Measurements from ENCODE around the gene AVL9.
"Not testable (repeated sequence)": the region's sequence is repeated elsewhere in the genome, so short reads cannot be mapped to it uniquely, and the experiment has no call there.

The AVL9 gene

DNA sequence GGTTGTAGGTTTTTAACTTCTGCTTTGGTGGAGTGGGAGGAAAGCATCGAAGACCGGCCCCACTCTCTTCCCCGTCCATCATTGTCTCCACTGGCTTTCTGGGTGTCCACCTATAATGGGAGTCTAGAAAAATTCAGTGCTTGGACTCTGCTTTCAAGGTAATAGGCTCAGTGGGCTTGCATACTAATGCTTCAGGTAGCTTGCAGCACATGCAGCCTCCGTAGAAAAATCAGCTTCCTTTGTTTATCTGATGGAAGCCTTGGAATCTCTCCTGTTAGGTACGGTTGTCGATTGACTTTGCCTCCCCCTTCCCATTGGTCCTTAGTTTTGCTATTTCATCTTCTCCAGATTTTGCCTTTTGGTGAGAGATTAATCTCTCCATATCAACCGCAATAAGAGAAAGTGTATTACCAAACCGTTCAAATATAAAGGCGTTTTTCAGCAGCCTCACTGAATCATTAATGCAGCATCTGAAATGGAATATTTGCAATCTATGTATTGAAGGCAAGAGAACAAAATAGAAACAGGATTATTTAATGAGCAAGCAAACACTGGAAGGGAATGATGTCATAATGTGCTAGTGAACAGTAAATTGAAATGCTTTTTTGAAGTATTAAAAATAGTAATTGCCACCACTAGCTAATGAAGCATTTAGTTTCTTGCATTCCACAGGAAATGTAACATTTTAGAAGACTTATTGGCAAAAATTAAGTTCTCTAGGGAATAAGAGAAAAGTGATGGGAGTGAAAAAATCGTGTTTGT, 944 bp downstream of the AVL9 start:
- DNase-seq (ENCODE audit: low read depth): no peak

DNA sequence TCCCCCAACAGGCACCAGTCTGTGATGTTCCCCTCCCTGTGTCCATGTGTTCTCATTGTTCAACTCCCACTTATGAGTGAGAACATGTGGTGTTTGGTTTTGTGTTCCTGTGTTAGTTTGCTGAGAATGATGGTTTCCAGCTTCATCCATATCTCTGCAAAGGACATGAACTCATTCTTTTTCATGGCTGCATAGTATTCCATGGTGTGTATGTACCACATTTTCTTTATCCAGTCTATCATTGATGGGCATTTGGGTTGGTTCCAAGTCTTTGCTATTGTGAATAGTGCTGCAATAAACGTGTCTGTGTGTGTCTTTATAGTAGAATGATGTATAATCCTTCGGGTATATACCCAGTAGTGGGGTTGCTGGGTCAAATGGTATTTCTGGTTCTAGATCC, 4.5 kb downstream of the AVL9 start:
- DNase-seq (ENCODE audit: low read depth): not testable (repeated sequence)

DNA sequence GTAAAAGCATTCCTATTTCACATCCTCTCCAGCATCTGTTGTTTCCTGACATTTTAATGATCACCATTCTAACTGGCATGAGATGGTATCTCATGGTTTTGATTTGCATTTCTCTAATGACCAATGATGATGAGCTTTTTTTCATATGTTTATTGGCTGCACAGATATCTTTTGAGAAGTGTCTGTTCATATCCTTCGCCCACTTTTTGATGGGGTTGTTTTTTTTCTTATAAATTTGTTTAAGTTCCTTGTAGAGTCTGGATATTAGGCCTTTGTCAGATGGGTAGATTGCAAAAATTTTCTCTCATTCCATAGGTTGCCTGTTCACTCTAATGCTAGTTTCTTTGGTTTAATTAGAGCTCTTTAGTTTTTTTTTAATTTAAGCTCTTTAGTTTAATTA, 4.9 kb downstream of the AVL9 start:
- not testable (repeated sequence) for DNase-seq (ENCODE audit: low read depth)

DNA sequence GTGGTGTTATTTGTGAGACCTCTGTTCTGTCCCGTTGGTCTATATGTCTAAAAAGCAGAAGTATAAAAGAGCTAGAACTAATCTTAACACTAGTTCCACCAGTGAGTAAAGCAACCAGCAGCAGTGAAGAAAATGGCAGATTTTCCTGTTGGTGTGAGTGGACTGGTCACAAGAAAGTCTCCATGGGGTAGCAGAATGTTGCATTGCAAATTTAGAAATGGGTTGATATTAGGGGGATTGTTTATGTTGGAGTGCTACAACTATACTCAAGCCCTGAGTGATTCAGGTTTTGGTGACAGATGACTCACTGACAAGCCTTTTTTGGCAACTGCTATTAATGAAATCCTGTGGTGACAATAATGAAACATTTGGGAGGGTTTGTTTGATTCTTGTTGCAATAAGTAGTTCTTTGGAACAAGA, 5.6 kb downstream of the AVL9 start:
- DNase-seq (ENCODE audit: low read depth): peak; percentile 75

DNA sequence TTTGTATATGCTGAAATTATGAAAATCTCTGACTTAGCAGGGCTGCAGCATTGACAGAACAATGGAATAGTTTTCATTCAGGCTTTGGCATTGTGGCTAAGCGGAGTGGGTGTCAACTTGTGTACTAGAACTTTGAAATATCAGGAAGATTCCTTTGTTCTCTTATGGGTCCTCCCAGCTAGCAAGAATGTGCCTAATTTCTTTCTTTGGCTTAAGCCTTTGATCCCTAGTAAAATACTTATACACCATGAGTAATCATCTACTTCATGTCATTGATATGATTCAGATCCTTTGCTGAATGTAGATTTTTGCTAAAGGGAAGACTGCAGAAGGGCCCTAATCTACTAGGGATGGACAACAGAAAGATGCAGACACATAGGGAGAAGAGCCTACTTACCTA, 6.2 kb downstream of the AVL9 start:
- DNase-seq (ENCODE audit: low read depth): peak; percentile 70

DNA sequence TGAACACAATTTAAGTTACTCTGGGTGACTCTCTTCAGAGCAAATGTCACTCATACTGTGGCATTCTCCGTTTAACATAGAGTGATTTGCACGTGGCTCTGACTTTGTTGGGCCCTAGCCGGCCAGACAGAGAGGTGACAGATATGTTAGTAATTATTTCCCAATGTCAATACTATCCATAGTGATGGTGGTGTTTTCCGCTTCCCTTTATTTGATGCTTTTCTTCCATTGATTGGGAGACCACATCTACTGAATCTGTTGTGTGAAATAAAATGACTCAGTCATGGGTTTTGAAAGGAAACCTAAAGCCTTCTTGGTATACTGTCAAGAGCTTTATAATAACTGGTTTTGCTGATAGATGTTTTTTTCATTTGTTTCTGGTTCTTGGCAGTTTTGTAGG, 7.4 kb downstream of the AVL9 start:
- no peak for DNase-seq (ENCODE audit: low read depth)

DNA sequence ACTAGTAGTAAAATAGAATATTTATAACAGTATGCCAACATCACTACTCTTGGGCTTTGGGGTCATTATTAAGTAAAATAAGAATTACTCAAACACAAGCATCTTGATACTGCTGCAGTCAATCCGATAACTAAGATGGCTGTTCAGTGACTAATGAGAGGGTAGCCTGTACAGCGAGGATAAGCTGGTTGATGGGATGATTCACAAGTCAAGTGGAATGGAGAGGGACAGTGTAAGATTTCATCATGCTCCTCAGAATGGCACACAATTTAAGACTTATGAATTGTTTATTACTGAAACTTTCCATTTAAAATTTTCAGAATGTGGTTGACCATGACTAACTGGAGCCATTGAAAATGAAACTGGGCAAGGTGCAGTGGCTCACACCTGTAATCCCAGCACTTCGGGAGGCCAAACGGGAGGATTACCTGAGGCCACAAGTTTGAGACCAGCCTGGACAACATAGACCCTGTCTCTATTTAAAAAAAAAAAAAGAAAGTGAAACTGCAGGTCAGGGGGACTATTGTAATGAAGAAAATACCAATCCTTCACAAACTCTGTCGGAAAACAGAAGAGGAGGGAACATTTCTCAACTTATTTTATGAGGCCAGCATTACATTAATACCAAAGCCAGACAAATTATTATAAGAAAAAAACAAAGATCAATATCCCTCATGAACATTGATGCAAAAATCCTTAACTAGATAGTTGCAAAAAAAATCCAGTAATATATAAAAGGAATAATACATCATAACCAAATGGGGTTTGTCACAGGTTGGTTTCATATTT, 11.2 kb downstream of the AVL9 start:
- DNase-seq (ENCODE audit: low read depth): peak; percentile 93

DNA sequence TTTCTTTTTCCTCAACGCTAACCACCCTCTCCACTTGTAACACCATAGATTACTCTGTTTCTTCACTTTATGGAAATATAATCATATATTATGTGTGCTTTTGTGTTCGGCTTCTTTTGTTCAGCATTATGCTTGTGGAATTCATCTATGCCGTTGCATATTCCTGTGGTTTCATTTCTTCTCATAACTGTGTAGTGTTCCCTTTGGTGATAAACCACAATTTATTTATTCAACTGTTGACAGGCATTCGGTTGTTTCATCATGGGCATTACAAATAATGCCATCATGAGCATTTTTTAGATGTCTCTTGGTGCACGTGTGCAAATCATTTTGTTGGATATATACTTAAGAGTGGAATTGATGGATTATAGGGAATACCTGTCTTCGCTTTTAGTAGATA, 12.1 kb downstream of the AVL9 start:
- DNase-seq (ENCODE audit: low read depth): peak; percentile 22

DNA sequence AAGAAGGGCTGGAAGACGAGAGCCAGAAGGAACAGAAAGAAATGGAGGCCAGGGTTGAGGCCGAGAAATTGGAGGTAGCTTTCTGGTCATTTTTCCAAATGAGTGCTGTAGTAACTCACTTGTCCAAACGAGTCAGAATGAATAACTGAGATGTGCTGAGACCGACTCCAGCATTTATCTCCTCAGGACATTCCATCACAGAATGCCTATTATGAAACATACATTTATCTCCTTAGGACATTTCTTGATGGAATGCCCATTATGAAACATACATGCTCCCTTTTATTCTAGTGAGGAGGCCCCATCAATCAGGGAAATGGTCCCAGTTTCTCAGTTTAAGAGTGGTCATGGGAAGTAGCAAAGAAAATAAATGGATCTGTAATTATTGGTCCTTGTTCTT, 16.5 kb downstream of the AVL9 start:
- DNase-seq (ENCODE audit: low read depth): peak; percentile 28

DNA sequence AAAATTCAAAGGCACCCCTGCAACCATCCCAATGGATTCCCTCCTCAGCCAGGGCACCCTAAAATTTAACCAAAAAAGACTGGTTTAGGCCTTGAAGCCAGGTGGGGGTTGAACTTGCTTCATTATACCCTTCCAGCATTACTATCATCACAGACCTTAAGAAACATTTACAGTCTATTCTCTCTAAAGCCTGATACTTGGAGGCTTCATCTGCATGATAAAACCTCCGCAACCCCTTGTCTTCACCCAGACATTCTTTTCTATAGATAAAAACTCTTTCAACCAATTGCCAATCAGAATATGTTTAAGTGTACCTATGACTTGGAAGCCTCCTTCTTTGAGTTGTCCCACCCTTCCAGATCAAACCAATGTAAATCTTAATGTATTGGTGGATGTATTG, 17.9 kb downstream of the AVL9 start:
- DNase-seq (ENCODE audit: low read depth): no peak

DNA sequence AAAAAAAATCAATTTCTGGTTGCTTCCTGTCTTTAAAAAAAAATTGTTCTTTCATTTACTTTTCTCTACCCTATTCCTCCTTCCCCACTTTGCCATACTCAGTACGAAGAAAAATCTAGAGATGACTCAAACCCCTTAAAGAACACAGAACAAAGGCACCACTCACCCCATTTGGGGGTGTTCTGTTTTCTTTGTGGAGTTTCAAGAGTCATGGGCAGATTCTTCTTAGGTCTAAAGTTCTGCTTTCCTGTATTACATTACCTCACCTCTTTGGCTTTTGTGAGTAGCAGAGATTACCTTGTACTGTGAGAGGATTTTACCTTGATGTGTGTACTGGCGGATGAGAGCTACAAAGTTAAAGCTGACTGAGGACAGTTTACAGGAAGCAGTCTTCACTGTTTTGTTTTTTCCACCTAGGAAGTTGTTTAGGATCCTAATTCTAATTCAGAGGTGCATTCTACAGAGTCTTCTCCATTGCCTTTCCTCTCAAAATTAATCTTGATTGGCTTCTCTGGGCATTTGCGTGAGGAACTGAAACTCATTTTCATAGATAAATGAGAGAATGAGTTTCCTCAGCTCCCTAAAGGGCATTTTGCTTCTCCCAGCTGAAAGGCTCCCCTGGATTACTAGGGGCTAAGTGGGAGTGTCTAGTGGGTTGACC, 20.7 kb downstream of the AVL9 start:
- no peak for DNase-seq (ENCODE audit: low read depth)

DNA sequence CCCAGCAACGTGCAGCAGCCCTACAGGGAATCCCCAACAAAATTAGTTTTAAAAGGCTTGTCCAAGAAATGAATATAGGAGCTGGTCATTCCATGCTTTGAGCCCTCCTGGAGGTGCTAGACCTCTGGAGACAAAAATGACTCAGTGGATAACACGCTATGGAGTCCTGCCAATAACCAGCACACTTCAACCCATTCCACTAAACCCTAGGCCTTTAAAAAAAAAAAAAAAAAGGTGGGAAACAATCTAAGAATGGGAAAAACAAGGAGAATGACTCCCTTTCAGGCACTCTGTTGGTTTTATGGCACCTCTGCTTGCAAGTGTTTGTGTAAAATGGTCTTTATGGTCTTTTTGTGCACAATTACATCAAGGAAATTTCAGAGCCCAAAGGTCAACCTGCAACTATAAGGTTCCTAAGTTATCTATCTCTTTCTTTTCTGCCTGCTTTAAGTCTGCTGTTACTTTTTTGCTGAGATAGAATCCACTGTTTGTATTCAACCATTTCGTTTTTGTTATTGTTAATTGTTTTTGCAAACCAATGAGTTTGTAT, 21.3 kb downstream of the AVL9 start:
- DNase-seq (ENCODE audit: low read depth): peak; percentile 22

DNA sequence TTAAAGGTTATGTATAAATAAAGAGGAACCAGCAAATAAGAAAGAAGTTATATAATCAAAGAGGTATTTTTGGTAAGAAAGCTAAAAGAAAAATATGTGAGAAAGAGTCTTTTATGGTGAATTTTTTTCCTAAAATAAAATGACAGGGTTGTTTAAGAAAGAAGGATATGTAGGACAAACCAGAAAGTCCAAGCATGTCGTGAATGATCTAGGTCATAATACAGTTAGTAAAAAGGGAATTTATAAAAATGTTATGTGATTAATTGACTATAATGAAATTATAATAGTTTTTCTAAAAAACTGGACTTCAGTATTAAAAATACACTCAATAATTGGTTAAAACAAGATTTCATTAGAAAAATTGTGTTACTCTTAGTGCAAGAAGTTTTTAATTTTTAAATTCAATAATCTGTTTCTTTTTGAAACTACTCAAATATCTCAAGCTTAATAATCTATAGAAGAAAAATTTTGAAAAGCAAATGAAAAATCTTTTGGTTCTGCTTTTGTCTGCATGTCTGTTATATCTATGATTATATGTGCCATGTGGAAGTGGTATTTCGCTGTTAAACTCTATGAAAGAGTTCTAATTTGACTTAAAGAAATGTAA, 23.3 kb downstream of the AVL9 start:
- peak; percentile 50 for DNase-seq (ENCODE audit: low read depth)

DNA sequence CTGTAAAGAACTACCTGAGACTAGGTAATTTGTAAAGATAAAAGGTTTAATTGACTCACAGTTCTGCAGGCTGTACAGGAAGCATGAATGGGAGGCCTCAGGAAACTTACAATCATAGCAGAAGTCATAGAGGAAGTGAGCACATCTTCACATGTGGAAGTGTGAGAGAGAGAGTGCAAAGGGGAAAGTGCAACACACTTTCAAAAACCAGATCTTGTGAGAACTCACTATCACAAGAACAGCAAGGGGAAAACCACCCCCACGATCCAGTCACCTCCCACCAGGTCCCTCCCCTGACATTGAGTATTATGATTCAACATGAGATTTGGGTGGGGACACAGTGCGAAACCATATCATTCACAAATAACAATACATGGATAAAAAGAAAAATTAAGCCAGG, 24.5 kb downstream of the AVL9 start:
- no peak for DNase-seq (ENCODE audit: low read depth)

DNA sequence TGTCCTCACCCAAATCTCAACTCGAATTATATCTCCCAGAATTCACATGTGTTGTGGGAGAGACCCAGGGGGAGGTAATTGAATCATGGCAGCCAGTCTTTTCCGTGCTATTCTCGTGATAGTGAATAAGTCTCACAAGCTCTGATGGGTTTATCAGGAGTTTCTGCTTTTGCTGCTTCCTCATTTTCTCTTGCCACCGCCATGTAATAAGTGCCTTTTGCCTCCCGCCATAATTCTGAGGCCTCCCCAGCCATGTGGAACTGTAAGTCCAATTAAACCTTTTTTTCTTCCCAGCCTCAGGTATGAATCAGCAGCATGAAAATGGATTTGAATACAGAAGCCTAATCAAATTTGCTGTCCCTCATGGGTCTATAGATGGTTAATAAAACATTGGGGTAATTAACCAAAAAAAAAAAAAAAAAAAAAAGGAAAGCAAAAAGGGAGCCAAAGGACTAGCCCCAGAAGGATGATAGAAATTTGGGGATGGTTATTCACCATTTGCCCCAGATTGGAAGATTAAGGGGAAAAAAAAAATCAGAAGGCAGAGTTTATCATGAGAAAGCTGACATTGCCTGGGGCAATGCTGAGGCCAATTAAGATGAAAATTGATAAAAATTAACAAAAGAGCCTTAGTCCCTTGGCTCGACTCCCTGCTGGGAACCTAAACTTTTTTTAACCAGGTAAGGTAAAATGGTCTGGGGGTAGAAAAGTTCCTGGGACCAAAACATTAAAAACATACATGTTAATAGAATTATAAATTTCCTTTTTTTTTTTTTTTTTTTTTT, 27.6 kb downstream of the AVL9 start:
- no peak for DNase-seq (ENCODE audit: low read depth)

DNA sequence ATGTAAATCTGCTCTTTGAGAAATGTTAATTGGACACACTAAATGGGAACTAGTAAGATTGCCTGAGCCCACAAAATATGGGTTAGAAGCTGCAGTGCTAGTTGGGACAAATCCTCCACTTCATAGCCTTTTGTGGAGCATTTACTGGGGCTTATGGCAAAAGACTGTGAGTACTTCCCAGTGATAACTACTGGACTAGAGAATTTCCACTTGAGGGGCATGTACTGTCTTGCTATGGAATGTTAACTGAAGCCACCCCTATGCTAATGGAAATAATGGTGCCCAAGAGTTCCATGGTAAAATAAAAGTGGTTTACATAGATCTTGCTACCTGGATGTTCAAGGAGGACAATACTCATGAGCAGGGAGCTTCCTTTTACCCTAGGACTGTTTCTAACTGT, 29.3 kb downstream of the AVL9 start:
- no peak for DNase-seq (ENCODE audit: low read depth)

DNA sequence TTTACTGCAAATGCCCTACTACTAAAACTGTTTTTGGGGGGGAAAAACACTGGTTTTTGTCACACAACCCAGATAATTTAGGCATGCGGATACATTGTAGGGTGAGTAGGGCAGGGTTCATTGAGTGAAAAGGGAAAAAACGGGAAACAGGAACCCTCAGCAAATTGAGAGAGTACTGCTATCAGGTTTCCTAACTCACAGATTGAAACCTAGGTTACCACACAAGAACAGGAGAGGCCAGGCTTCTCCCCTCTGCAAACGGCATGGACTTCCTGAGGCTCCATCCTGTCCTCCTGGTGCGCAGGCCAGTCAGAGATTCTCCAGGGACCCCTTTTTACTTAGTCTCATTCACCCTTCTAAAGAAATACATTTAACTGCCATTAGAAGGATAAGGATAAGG, 30.6 kb downstream of the AVL9 start:
- DNase-seq (ENCODE audit: low read depth): no peak

DNA sequence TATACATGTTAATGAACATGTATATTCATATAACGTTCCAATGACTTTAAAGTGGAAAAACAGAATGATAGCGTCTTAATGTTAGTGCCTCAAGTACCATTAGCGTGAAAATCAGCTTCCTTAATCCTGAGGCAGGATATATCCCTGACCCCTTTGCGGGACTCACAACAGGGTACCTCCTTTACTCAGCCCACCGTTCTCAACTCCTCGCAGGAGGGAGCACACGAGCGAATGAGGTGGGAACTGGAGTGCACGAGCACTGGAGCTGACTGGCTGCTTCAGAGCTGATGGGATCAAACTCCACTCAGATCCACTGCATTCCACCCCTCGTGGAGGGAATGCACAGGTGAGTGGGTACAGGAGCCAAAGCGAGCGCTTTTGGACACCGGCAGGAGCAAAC, 36.1 kb downstream of the AVL9 start:
- DNase-seq (ENCODE audit: low read depth): no peak

DNA sequence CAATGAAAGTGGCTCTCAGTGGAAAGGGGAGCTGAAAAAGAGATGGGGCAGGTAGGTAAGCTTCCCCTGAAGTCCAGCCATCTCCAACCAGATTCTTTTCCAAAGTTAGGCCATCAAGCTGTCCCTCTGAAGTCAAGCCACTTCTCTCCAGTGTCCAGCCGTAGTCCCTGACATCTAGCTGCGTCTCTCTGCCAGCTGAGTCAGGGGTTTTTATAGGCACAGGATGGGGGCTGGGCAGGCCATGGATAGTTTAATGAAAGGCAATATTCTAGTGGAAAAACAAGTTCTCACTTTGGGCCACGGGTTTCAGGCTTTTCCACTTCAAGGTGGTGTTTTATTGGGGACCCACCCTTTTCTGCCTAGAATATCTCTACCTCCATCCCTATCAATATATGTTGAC, 36.8 kb downstream of the AVL9 start:
- no peak for DNase-seq (ENCODE audit: low read depth)

DNA sequence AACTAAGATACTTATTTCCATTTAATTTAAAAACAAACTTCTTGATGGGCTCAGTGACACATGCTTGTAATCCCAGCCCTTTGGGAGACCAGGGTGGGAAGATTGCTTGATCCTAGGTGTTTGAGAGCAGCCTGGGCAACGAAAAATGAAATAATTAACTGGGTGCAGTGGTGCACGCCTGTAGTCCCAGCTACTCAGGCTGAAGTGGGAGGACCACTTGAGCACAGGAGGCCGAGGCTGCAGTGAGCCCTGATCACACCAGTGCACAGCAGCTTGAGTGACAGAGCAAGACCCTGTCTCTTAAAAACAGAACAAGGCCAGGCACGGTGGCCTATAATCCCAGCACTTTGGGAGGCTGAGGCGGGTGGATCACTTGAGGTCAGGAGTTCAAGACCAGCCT, 37.4 kb downstream of the AVL9 start:
- no peak for DNase-seq (ENCODE audit: low read depth)

DNA sequence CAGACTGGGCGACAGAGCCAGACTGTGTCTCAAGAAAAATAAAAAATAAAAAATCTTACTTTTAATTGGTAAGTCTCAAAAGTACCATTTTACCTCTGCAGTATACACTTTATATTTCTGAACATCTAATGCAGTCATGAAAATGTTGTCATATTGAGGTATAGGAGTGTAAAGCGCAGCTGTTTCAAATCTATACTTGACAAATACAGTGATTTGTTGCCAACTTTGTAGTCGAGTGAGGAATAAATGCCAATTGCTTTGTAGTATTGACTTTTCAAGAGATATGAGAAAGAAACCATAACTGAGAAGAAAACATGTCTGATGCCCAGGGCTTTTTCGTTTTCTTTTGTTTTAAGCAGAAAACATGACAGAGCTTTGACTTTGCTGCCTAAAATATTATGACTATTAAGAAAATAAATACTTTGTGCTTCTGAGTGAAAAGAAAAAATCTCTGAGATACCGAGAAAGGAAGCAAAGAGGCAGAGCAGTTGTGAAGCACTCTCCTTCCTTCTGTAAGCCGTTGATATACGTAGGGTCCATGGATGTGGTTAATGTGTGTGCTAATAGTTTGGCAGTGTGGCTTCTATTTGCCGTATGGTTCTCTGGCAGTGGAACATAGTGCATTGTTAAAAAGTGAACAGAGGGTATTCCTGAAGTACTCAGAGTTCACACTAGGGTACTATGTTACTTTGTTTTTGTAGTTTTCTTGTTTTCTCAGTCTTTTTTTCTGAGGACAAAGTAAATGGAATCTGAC, 38.2 kb downstream of the AVL9 start:
- no peak for DNase-seq (ENCODE audit: low read depth)
